GM12891 (cell line): ENCODE data around the gene LEP.

Experiments
- POLR2A ChIP-seq: IDR thresholded peaks from 2 replicates; pipeline ENCODE4 v1.6.1; 2011; ENCODE audit warnings: low read depth, low read length, control low read depth
- POLR2AphosphoS5 ChIP-seq: IDR thresholded peaks from 2 replicates; pipeline ENCODE4 v1.6.1; 2011; ENCODE audit warnings: low read depth, low read length, control low read depth
- TAF1 ChIP-seq: IDR thresholded peaks from 2 replicates; pipeline ENCODE4 v1.6.1; 2011; ENCODE audit warnings: low read depth, low read length, control low read depth

- TF ChIP-seq POLR2A: no peak
- no peak for TF ChIP-seq TAF1
- TF ChIP-seq POLR2AphosphoS5: no peak
Observed at GRCh38 chr7:128262273-128263028, 21.4 kb downstream of the LEP start.
